GM21737 (cell line): ENCODE data around the gene CHST14.
A peak's percentile ranks its signal among the peaks of the same experiment; 100 is the strongest.

Experiments used
- ATAC-seq: cut with Tn5 transposase; IDR thresholded peaks from one replicate; pipeline ENCODE4 v1.9.1; 2021; ENCODE audit warnings: mild to moderate bottlenecking, moderate library complexity; ENCODE audit not compliant: unreplicated experiment

The CHST14 gene

GRCh38 chr15:40460404-40460803, 10.4 kb upstream of the CHST14 start:
- ATAC-seq = no peak

- ATAC-seq = no peak
Measured at GRCh38 chr15:40461958-40462357, 8.8 kb upstream of the CHST14 start.

- no peak for ATAC-seq
Measured at GRCh38 chr15:40463279-40463678, 7.5 kb upstream of the CHST14 start.

GRCh38 chr15:40463886-40464545, 6.8 kb upstream of the CHST14 start:
- no peak for ATAC-seq

- no peak for ATAC-seq
Measured at GRCh38 chr15:40464595-40465185, 6.1 kb upstream of the CHST14 start.

GRCh38 chr15:40465939-40466338, 4.8 kb upstream of the CHST14 start:
- no peak for ATAC-seq

GRCh38 chr15:40466426-40467260, 4.1 kb upstream of the CHST14 start:
- no peak for ATAC-seq

GRCh38 chr15:40467261-40467615, 3.5 kb upstream of the CHST14 start:
- ATAC-seq = no peak

- ATAC-seq = no peak
Measured at GRCh38 chr15:40468898-40469331, 1.9 kb upstream of the CHST14 start.

- no peak for ATAC-seq
Measured at GRCh38 chr15:40469776-40470390, 901 bp upstream of the CHST14 start.

GRCh38 chr15:40471105-40471807, 472 bp downstream of the CHST14 start:
- ATAC-seq = peak; percentile 30

- ATAC-seq = no peak
Measured at GRCh38 chr15:40471808-40472150, 995 bp downstream of the CHST14 start.

GRCh38 chr15:40472171-40472727, 1.5 kb downstream of the CHST14 start:
- no peak for ATAC-seq

- ATAC-seq = no peak
Measured at GRCh38 chr15:40474581-40474980, 3.8 kb downstream of the CHST14 start.

- ATAC-seq = no peak
Measured at GRCh38 chr15:40477642-40478327, 7.0 kb downstream of the CHST14 start.

- ATAC-seq = no peak
Measured at GRCh38 chr15:40479024-40479423, 8.2 kb downstream of the CHST14 start.

- ATAC-seq = no peak
Measured at GRCh38 chr15:40481341-40482074, 10.7 kb downstream of the CHST14 start.

GRCh38 chr15:40483919-40484318, 13.1 kb downstream of the CHST14 start:
- no peak for ATAC-seq

GRCh38 chr15:40486066-40486770, 15.4 kb downstream of the CHST14 start:
- ATAC-seq = no peak
